ENCODE data around the gene CLCNKB.

DNA sequence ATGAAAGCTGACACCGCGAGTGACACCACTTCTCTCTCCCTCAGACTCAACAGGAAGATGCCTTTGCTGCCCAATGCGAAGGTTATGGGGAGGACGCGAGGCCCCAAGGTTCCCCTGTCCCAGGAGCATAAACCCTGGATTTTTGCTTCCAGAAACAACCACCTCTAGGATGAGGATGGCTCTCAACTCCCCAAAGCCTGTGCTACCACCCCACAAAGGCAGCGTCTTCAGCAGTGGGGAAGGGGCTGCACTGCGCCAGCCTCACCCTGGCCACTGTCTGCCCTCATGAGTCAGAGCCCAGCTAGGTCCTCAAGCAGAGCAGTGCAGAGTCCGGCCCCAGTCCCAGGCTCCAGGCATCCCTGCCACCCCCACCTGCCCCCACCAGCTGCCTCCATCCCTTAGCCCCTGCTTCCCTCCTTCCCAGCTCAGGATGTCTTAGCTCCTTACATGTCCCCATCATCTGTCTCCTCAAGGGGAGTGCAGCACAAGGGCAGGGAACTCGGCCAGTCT is 46.5 kb upstream of the CLCNKB start:
- TF ChIP-seq, protein P1, sequence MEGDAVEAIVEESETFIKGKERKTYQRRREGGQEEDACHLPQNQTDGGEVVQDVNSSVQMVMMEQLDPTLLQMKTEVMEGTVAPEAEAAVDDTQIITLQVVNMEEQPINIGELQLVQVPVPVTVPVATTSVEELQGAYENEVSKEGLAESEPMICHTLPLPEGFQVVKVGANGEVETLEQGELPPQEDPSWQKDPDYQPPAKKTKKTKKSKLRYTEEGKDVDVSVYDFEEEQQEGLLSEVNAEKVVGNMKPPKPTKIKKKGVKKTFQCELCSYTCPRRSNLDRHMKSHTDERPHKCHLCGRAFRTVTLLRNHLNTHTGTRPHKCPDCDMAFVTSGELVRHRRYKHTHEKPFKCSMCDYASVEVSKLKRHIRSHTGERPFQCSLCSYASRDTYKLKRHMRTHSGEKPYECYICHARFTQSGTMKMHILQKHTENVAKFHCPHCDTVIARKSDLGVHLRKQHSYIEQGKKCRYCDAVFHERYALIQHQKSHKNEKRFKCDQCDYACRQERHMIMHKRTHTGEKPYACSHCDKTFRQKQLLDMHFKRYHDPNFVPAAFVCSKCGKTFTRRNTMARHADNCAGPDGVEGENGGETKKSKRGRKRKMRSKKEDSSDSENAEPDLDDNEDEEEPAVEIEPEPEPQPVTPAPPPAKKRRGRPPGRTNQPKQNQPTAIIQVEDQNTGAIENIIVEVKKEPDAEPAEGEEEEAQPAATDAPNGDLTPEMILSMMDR (IDR thresholded peaks at IDR 0.05): no peak
- no peak for TF ChIP-seq POLR2A (IDR thresholded peaks at IDR 0.05)

Data from testis (tissue), 2 donors.